Activated CD4-positive, alpha-beta memory T cell treated with anti-CD3 and anti-CD28 coated beads, Interleukin-2, amount 10 ng/mL, durations not matched to agents 7 days and 5 days (primary cell): Measurements from ENCODE around the gene UGT2B28. TPM values are rescaled to one million over a fixed set of nuclear protein-coding genes. Genes with fewer than 3 reads are reported as not detected.
"Not testable (repeated sequence)": the region's sequence is repeated elsewhere in the genome, so short reads cannot be mapped to it uniquely, and the experiment has no call there.

Source experiments
- CTCF ChIA-PET: fragments of 350-600 bp; sonication (Branson Sonifier 250); formaldehyde crosslinking; loops from one replicate; lab custom pipeline; 2021; ENCODE audit warnings: antibody characterized with exemption, inconsistent platforms; lab: Charles Lee
- POLR2A ChIA-PET: fragments of 350-600 bp; sonication (Branson Sonifier 250); formaldehyde crosslinking; loops from one replicate; lab custom pipeline; 2021; ENCODE audit warnings: antibody characterized with exemption; lab: Charles Lee
- DNase-seq: peaks from one replicate; pipeline ENCODE4 v3.0.0-alpha.2; 2020
- H3K27ac Mint-ChIP-seq: one replicate; pipeline ENCODE4 v1.8.0; 2021; ENCODE audit warnings: mild to moderate bottlenecking, mixed read lengths
- H3K27me3 Mint-ChIP-seq: one replicate; pipeline ENCODE4 v1.8.0; 2021; ENCODE audit warnings: mixed read lengths
- H3K36me3 Mint-ChIP-seq: one replicate; pipeline ENCODE4 v1.8.0; 2021; ENCODE audit warnings: low read depth, mixed read lengths
- H3K4me1 Mint-ChIP-seq: one replicate; pipeline ENCODE4 v1.8.0; 2021; ENCODE audit warnings: mixed read lengths
- H3K4me3 Mint-ChIP-seq: one replicate; pipeline ENCODE4 v1.8.0; 2021; ENCODE audit warnings: mild to moderate bottlenecking, mixed read lengths
- H3K9me3 Mint-ChIP-seq: one replicate; pipeline ENCODE4 v1.8.0; 2021; ENCODE audit warnings: mixed read lengths
- total RNA-seq, 2 experiments: library from RNA; stranded (reverse); gene quantifications; one replicate each; pipeline ENCODE4 v1.2.3, GENCODE V29; 2021

The UGT2B28 gene
- total RNA-seq, 2 experiments from 2014 or later = not detected

DNA sequence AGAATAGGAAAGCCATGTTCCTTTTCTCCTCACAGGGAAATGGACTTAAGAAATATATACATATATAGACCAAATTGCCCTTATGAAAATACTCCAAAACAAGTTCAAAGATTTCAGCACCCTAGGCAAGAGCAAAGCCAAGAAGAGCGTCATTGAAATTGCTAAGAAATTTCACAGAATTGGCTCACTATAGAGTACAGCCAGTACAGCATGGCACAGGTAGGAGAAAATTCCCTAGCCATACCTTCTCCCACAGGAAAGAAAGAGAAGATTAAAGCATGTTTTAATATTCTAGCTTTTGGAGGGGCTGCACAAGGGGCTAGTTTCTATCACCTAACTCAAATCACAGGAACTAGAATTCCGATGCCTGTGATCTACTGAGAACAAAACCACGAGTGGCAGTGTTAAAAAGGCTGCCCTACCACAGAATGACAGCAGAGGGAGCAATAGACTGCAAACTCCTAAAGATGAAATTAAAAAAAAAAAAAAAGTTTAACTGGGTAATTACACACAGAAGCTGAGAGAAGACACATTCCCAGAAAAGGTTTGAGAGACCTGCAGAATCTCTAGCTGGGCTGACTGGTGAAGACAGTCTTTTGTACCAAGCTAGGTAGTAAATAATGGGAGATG is 37.5 kb downstream of the UGT2B28 start:
- DNase-seq = peak; percentile 14
- CTCF ChIA-PET = interaction anchor here (0.6 to 1.0 kb wide), 4 partner anchors 60 to 821 kb away, joined by 3 read pairs; no protein-coding TSS in a partner anchor

GRCh38 chr4:69321153-69321729 is 41.0 kb downstream of the UGT2B28 start:
- no peaks in the 10 kb centered on the region for H3K9me3 Mint-ChIP-seq
- CTCF ChIA-PET = interaction anchor here (0.6 kb wide), 1 partner anchor 1064 kb away, joined by 5 read pairs; no protein-coding TSS in a partner anchor
- POLR2A ChIA-PET = no interaction called here
- no peaks in the 10 kb centered on the region for H3K4me1 Mint-ChIP-seq
- H3K36me3 Mint-ChIP-seq = no peaks in the 10 kb centered on the region
- H3K27me3 Mint-ChIP-seq = no peaks in the 10 kb centered on the region
- H3K4me3 Mint-ChIP-seq = no peak overlapping the region
- no peak overlapping the region for H3K27ac Mint-ChIP-seq
- DNase-seq = no peak

More for the DNA sequence above, 37.5 kb downstream of the UGT2B28 start:
- H3K9me3 Mint-ChIP-seq, POLR2A ChIA-PET, H3K27me3 Mint-ChIP-seq, H3K27ac Mint-ChIP-seq, H3K4me1 Mint-ChIP-seq, H3K36me3 Mint-ChIP-seq, H3K4me3 Mint-ChIP-seq: not testable (repeated sequence)

GRCh38 chr4:69322055-69322454 is 41.8 kb downstream of the UGT2B28 start:
- H3K9me3 Mint-ChIP-seq = no peaks in the 10 kb centered on the region
- H3K27ac Mint-ChIP-seq = no peak overlapping the region
- H3K36me3 Mint-ChIP-seq = no peaks in the 10 kb centered on the region
- no peak for DNase-seq
- POLR2A ChIA-PET = no interaction called here
- CTCF ChIA-PET = no interaction called here
- H3K4me3 Mint-ChIP-seq = no peak overlapping the region
- no peaks in the 10 kb centered on the region for H3K4me1 Mint-ChIP-seq
- H3K27me3 Mint-ChIP-seq = no peaks in the 10 kb centered on the region

GRCh38 chr4:69323284-69323683 is 43.0 kb downstream of the UGT2B28 start:
- Mint-ChIP-seq H3K27me3 (no peaks in the 10 kb centered on the region), H3K36me3 (no peaks in the 10 kb centered on the region), H3K27ac (no peak overlapping the region), H3K4me3 (no peak overlapping the region), H3K9me3 (no peaks in the 10 kb centered on the region), H3K4me1 (no peaks in the 10 kb centered on the region)
- no peak for DNase-seq
- POLR2A ChIA-PET = no interaction called here
- CTCF ChIA-PET = no interaction called here

DNA sequence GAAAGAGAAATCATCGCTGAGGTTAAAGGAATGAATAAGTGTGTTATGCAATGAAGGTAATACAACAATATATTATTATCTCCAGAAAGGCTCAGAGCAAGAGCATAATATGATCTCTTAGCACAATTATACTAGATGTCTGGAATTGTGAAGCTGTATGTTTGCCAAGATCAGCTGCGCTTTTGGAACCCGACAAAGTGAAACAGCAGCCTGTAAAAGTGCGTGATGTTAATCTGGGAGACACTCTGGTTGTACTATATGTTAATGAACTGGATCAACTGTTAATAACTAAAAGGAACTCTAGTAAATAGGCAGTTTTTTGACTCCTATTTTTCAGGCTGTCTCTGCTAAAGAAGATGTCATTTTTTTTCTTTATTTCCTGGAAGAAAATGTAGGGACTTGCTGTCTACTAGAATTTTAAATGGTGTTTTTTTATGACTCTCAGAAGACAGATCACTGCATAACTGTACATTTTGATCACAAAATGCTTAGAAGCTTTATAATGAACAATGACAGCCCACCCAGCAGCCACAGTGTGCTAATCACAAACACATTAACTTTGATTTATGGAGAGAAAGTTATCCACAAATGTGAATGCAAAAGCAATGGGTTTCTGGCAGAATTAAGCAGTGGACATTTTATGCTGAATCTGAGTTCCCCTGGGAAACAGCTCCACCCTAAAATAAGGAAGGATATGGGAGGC is 50.2 kb downstream of the UGT2B28 start:
- CTCF ChIA-PET = no interaction called here
- POLR2A ChIA-PET = no interaction called here
- H3K9me3 Mint-ChIP-seq = no peaks in the 10 kb centered on the region
- no peaks in the 10 kb centered on the region for H3K27me3 Mint-ChIP-seq
- no peak overlapping the region for H3K4me3 Mint-ChIP-seq
- H3K36me3 Mint-ChIP-seq = no peaks in the 10 kb centered on the region
- H3K4me1 Mint-ChIP-seq = no peaks in the 10 kb centered on the region
- DNase-seq = no peak
- no peak overlapping the region for H3K27ac Mint-ChIP-seq

- H3K4me3 Mint-ChIP-seq, H3K27me3 Mint-ChIP-seq, H3K9me3 Mint-ChIP-seq, H3K36me3 Mint-ChIP-seq, DNase-seq, CTCF ChIA-PET, H3K27ac Mint-ChIP-seq, H3K4me1 Mint-ChIP-seq, POLR2A ChIA-PET: not testable (repeated sequence)
These were observed 51.0 kb downstream of the UGT2B28 start for GRCh38 chr4:69331304-69331703.

DNA sequence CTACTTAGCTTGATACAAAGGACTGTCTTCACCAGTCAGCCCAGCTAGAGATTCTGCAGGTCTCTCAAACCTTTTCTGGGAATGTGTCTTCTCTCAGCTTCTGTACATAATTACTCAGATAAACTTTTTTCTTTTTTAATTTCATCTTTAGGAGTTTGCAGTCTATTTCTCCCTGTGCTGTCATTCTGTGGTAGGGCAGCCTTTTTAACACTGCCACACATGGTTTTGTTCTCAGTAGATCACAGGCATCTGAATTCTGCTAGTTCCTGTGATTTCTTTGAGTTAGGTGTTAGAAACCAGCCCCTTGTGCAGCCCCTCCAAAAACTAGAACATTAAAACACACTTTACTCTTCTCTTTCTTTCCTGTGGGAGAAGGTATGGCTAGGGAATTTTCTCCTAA is 55.2 kb downstream of the UGT2B28 start:
- CTCF ChIA-PET, H3K4me1 Mint-ChIP-seq, DNase-seq, H3K9me3 Mint-ChIP-seq, H3K27ac Mint-ChIP-seq, H3K27me3 Mint-ChIP-seq, POLR2A ChIA-PET, H3K4me3 Mint-ChIP-seq, H3K36me3 Mint-ChIP-seq: not testable (repeated sequence)

DNA sequence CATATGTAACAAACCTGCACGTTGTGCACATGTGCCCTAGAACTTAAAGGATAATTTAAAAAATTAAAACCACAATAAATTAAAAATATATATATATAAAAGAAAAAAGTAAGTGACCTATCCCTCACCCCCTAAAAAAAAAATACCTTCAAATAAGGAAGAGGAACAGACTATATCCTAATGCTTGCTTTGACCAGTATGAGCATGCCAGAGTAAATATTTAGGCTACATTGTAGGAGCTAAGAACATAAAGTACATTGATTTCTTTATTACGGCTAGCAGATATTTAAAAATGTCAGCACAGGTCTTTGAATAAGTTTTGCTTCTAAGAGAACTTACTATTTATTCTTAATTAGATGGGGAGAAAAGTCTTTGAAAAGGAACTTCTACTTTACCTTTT is 62.8 kb downstream of the UGT2B28 start:
- POLR2A ChIA-PET, H3K4me3 Mint-ChIP-seq, H3K27ac Mint-ChIP-seq, CTCF ChIA-PET, DNase-seq, H3K27me3 Mint-ChIP-seq, H3K9me3 Mint-ChIP-seq, H3K4me1 Mint-ChIP-seq, H3K36me3 Mint-ChIP-seq: not testable (repeated sequence)

DNA sequence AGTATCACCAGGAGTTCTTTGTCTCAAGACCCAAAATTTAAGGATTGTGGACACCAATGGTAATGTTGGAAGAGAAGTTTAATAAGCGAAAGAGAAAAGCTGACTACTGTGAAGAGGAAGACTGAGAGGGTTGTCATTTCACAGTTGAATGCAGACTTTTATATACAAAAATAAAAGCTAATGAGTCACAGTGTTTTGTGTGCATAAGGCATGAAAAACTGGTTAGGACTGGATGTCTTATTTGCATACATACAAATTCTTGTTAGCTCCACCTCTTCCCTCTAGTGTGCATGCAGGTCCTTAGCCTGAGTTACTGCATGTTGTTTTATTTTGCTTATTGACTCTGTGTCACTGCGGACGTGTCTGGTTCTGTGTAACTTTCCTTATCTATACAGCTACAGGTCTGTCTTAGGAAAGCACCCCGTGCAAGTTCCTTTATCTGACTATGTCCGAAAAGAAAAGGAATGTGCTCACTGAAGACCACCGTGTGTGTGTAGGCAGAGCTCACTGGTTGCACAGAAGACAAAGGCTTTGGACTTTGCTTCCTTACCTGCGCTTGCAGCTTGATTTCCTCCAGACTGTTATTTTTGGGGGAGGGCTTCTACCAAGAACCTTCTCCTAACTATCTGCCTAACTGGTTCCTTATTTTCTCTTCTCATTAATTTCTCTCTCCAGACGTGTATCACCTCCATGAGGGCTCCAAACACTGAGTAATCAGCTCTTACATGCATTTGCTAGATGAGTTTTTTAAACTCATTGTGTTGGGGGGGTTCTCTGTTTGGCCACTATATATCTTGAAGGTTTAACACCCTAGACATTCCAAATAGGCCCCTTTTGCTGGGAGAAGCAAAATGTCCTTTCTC is 63.5 kb downstream of the UGT2B28 start:
- H3K9me3 Mint-ChIP-seq, H3K4me3 Mint-ChIP-seq, H3K27me3 Mint-ChIP-seq, H3K4me1 Mint-ChIP-seq, CTCF ChIA-PET, POLR2A ChIA-PET, H3K27ac Mint-ChIP-seq, H3K36me3 Mint-ChIP-seq, DNase-seq: not testable (repeated sequence)

Other genes starting within 250 kb of the UGT2B28 start
- gene UGT2B7, start 184.0 kb upstream of the UGT2B28 start, total RNA-seq = not detected
- gene UGT2B11, start 65.7 kb upstream of the UGT2B28 start, total RNA-seq = not detected
- gene UGT2B4, start 215.4 kb downstream of the UGT2B28 start, total RNA-seq = not detected